Measurements from ENCODE around the gene CFAP54.

Gene CFAP54

DNA sequence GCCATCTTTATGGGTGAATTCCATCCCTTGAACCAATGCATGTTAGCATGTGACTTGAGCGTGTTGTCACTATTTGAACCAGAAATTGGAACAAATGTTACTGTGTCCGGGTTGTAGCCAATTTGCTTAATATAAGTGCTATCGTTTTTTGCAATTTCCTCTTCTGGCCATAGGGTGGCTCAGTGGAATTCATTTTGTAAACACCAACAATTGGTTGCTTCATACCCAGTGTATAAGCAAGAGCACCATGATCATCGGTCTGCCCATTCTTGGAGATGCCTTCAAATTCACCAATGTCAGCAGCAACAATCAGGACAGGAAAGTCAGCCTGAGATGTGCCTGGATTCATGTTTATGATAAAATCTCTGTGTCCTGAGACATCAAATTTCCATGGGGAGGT lies 412.7 kb downstream of the CFAP54 start:
- no peak for FAIRE-seq

GRCh38 chr12:96906498-96906848 lies 417.1 kb downstream of the CFAP54 start:
- FAIRE-seq = no peak

- no peak for FAIRE-seq
These were observed 417.7 kb downstream of the CFAP54 start, which contains the start of gene NEDD1 for GRCh38 chr12:96906849-96907670. Gene NEDD1 (plus strand): TSS chr12:96907257. CDS start chr12:96909760, 2,503 bp downstream.

GRCh38 chr12:96907671-96908422 lies 418.5 kb downstream of the CFAP54 start:
- FAIRE-seq = no peak

- no peak for FAIRE-seq
These were observed 419.0 kb downstream of the CFAP54 start for GRCh38 chr12:96908423-96908675.

DNA sequence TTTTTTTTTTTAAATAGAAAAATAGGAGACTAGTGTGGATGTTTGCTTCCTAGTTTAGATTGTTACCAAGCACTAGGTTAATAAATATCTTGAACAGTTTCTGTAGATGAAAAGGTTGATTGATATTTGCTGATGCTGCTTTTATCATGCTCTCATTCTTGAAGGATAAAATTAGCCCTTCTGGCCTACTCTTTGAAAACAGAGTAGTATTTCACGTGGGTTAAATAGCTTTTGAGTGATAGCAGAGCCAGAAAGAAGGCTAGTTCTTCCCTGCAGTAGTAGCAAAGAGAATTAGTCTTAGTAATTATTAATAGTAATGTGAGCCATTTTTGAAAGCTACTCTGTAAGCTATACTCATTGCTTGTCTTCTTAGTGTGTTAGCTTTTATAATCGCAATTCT lies 422.9 kb downstream of the CFAP54 start:
- FAIRE-seq = no peak

DNA sequence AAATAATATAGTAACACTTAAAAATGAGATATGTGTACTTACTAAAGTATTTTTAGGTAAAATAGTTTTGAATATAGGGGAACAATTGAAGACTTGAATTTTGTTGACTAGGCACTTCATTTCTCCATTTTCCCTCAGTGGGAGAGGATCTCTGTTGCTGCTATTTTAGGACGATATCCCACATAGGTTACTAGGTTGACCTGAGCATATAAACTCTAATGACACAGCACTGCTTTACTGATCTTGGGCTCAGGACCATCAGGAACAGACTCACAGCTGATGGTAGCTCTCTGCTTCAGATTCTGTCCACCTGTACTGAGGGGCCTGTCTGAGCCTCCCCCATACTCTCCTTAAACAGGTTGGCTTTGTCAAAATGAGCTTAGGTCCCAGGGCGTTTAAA lies 423.6 kb downstream of the CFAP54 start:
- no peak for FAIRE-seq

- no peak for FAIRE-seq
These were observed 430.3 kb downstream of the CFAP54 start for GRCh38 chr12:96919510-96920210.

All from TTC549 (cell line).